Measurements from ENCODE around the gene PARD3.

PARD3 gene

DNA sequence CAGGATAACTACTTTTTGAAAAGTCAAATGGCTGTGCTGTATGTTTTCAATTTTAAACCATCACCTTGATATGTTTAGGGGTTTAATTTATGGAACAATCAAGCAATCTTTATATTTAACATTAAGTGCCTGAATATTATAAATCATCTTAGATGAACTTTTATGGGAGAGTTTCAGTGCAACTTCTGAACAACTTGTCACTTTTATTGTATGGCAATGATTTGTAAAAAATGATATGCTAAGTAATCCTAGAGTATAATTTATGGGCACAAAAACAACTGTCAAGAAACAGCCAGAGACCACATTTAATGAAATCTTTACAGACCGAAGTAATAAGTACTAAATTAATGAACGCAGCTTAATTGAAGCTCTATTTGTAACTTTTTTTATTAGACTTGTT, 498.9 kb downstream of the PARD3 start:
- no peak for DNase-seq (ENCODE audit: low read depth)
- H3K4me3 ChIP-seq (ENCODE audit: low read depth, low read length), result no peak overlapping the region
- TF ChIP-seq, protein P1, sequence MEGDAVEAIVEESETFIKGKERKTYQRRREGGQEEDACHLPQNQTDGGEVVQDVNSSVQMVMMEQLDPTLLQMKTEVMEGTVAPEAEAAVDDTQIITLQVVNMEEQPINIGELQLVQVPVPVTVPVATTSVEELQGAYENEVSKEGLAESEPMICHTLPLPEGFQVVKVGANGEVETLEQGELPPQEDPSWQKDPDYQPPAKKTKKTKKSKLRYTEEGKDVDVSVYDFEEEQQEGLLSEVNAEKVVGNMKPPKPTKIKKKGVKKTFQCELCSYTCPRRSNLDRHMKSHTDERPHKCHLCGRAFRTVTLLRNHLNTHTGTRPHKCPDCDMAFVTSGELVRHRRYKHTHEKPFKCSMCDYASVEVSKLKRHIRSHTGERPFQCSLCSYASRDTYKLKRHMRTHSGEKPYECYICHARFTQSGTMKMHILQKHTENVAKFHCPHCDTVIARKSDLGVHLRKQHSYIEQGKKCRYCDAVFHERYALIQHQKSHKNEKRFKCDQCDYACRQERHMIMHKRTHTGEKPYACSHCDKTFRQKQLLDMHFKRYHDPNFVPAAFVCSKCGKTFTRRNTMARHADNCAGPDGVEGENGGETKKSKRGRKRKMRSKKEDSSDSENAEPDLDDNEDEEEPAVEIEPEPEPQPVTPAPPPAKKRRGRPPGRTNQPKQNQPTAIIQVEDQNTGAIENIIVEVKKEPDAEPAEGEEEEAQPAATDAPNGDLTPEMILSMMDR (IDR thresholded peaks at IDR 0.05; ENCODE audit: low read depth, low read length, missing control alignments), result no peak

DNA sequence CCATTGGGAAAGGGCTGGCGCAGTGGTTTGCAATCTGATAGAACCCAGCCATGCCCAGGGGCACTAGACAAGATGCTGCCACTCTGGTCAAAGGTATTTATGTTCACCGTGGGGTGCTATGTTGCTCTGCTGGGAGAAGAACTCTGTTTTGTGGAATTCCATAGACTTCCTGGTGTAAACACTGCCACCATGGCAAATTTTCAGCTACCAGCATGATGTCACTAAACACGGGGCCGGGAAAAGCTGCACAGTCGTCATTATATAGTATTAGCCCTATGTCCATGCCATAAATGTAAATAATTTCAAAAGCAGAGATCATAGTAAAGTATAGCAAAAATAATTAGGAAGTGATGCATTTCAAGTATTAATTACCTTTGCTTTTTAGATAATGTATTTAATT, 500.6 kb downstream of the PARD3 start:
- DNase-seq (ENCODE audit: low read depth), result no peak
- H3K4me3 ChIP-seq (ENCODE audit: low read depth, low read length), result no peak overlapping the region
- TF ChIP-seq, protein P1 (IDR thresholded peaks at IDR 0.05; ENCODE audit: low read depth, low read length, missing control alignments), result no peak

DNA sequence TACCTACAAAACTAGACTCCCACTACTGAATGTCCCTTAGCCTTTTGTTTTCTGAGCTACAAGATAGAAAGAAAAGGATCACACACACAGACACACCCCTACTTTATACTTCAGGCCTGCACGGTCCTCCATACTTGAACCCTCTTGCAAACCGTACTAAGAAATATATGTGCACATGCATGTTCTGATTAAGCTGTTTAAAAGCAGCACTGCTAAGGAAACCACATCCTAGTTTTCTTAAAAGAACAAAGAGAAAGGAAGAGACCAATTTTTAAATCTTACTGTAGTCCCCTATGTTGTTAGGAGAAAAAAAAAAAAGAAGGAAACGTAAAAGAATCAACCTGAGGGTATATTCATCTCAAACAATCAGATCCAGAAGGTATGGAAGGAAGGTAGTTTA, 501.2 kb downstream of the PARD3 start:
- no peak overlapping the region for H3K4me3 ChIP-seq (ENCODE audit: low read depth, low read length)
- DNase-seq (ENCODE audit: low read depth), result no peak
- TF ChIP-seq, protein P1 (IDR thresholded peaks at IDR 0.05; ENCODE audit: low read depth, low read length, missing control alignments), result no peak

DNA sequence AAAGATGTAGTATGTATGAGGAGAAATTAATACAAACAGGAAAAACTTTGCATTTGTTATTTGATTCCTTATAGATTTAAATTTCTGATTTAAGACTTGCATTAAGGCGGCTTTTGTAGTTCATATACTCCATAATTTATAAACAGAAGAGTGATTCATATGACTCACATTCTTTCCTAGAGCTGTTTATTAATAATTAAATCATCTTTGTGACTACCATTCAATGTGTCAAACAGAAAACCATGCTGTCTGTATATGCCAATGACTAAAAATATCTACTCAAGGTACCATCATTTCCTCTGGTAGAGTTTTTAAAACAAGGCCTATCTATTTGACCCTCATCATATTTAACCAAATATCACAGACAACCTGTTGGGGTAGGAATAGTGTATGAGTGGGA, 501.7 kb downstream of the PARD3 start:
- DNase-seq (ENCODE audit: low read depth), result no peak
- H3K4me3 ChIP-seq (ENCODE audit: low read depth, low read length), result no peak overlapping the region
- TF ChIP-seq, protein P1 (IDR thresholded peaks at IDR 0.05; ENCODE audit: low read depth, low read length, missing control alignments), result no peak

DNA sequence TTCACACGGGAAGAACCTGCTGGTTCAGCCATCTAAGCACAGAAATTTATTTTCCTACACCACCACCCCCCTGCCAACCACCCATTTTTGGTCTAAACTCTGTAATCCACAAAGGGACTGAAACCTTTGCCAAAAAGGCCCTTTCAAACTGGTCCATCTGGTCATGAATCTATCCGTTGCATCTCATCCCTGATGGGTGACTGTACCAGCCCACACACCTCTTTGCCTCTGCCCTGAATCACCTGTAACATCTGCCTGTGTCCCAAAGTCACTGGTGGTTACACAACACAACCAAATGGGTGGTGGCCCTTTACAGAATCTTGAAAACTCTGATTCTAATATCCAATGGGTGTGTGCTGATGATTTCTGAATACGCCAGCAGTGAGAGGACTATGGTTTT, 503.4 kb downstream of the PARD3 start:
- no peak for DNase-seq (ENCODE audit: low read depth)
- TF ChIP-seq, protein P1 (IDR thresholded peaks at IDR 0.05; ENCODE audit: low read depth, low read length, missing control alignments), result no peak
- H3K4me3 ChIP-seq (ENCODE audit: low read depth, low read length), result no peak overlapping the region

DNA sequence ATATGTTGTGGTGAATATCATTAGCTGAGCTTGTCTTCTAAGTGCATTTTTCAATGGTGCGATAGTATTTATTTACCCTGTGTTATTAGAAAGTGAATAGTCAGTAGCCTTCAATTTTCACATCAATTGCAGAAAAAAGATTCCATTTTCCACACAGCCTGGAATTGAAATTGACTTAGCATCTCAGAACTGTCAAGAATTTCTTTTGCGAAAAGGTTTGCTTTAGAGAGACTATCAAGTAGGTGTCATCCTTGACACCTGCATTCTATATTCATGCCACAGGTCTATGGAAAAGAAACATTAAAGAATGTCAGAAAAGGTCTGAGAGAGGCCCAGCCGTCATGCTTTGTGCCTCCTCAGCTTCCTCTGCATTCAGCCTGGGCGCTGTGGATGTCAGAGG, 504.9 kb downstream of the PARD3 start:
- H3K4me3 ChIP-seq (ENCODE audit: low read depth, low read length), result no peak overlapping the region
- DNase-seq (ENCODE audit: low read depth), result no peak
- TF ChIP-seq, protein P1 (IDR thresholded peaks at IDR 0.05; ENCODE audit: low read depth, low read length, missing control alignments), result no peak

DNA sequence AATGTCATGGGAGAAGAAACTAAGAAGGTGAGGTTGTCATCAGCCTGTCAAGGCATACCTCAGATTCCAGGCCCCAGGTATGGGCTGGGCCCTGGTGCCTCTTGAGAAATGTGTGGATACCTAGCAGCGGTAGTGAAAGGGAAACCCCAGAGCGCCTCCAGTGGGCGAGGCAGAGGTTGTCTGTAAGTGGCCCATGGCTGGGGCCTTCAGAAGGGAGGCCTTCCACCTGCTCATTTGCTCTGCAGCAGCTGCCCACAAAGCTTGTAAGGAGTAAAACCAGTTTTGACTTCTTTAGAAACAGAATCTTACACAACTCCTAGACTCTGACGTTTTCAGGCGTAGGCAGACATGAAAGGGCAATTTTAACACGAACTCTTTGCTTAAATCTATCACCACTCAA, 509.9 kb downstream of the PARD3 start:
- TF ChIP-seq, protein P1 (IDR thresholded peaks at IDR 0.05; ENCODE audit: low read depth, low read length, missing control alignments), result peak; percentile 64
- H3K4me3 ChIP-seq (ENCODE audit: low read depth, low read length), result no peak overlapping the region
- no peak for DNase-seq (ENCODE audit: low read depth)

Data from GM12864 (cell line).